ENCODE measurements around the gene ZMYND8. TPM values are rescaled to one million over a fixed set of nuclear protein-coding genes. Genes with fewer than 3 reads are reported as not detected.
"Not testable (repeated sequence)": the region's sequence is repeated elsewhere in the genome, so short reads cannot be mapped to it uniquely, and the experiment has no call there.

The ZMYND8 gene
- total RNA-seq, 1 donor from 2014 or later: 31.9 TPM

DNA sequence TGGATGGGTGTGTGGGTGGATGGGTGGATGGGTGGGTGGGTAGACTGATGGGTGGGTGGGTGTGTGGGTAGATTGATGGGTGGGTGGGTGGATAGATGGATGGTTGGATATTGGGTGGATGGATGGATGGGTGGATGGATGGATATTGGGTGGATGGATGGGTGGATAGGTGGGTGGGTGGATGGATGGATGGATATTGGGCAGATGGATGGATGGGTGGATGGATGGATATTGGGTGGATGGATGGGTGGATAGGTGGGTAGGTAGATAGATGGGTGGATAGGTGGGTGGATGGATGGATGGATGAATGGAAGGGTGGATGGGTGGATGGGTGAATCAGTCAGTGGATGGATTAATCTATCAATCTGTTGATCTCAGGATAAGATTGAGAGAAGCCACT, 177.2 kb downstream of the ZMYND8 start:
- Mint-ChIP-seq H3K9me3 (ENCODE audit: low read depth) (peaks cover 4% of the 10 kb centered on the region), H3K27me3 (ENCODE audit: low read depth) (peaks cover 6% of the 10 kb centered on the region)

DNA sequence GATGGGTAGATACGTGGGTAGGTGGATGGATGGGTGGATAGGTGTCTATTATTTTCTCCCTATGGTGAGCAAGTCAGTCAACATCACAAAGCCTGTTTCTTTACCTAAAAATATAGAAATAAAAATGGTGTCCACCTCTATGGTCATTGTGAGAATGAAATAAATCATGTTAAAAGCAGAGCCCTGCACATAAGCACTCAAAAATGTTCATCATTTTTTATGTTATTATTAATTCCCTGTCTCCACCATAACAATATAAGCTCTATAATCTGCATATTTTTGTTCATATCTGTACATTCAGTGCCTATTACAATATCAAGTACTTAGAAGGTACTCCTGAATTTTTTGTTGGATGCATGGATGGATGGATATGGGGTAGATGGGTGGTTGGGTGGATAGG, 177.6 kb downstream of the ZMYND8 start:
- H3K9me3 Mint-ChIP-seq (ENCODE audit: low read depth): peaks cover 4% of the 10 kb centered on the region
- TF ChIP-seq CTCF (IDR thresholded peaks at IDR 0.05): no peak
- H3K27ac Mint-ChIP-seq (ENCODE audit: unreplicated experiment): no peak overlapping the region
- H3K4me3 Mint-ChIP-seq (ENCODE audit: unreplicated experiment): no peak overlapping the region
- H3K27me3 Mint-ChIP-seq (ENCODE audit: low read depth): peaks cover 6% of the 10 kb centered on the region
- H3K4me1 Mint-ChIP-seq (ENCODE audit: low read depth): no peaks in the 10 kb centered on the region
- H3K36me3 Mint-ChIP-seq (ENCODE audit: low read depth): no peaks in the 10 kb centered on the region
- DNase-seq (ENCODE audit: low spot score): no peak

More for the DNA sequence above, 177.2 kb downstream of the ZMYND8 start:
- Mint-ChIP-seq H3K4me1 (ENCODE audit: low read depth) (no peaks in the 10 kb centered on the region), H3K36me3 (ENCODE audit: low read depth) (no peaks in the 10 kb centered on the region), H3K4me3 (ENCODE audit: unreplicated experiment) (no peak overlapping the region), H3K27ac (ENCODE audit: unreplicated experiment) (no peak overlapping the region)
- TF ChIP-seq CTCF (IDR thresholded peaks at IDR 0.05): no peak
- no peak for DNase-seq (ENCODE audit: low spot score)

DNA sequence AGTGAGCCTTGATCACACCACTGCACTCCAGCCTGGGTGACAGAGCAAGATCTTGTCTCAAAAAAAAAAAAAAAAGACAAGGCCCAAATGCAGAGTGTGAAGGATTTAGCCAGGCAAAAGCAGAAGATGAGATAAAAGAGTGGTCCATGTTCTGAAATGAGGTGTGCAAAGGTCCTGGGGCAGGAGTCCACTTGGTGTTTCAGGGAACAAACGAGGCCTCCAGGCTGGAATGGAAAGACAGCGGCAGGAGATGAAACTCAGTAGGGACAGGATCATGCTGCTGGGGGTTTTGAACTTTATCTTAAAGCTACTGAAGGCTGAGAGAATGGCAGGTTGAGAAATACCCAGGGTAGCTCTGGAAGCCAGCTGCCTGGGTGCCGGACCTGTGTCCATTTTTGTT, 178.2 kb downstream of the ZMYND8 start:
- no peak overlapping the region for H3K4me3 Mint-ChIP-seq (ENCODE audit: unreplicated experiment)
- no peak for DNase-seq (ENCODE audit: low spot score)
- H3K36me3 Mint-ChIP-seq (ENCODE audit: low read depth): no peaks in the 10 kb centered on the region

GRCh38 chr20:47176217-47176616, 180.3 kb downstream of the ZMYND8 start:
- not testable (repeated sequence) for H3K27me3 Mint-ChIP-seq (ENCODE audit: low read depth); H3K4me1 Mint-ChIP-seq (ENCODE audit: low read depth); H3K4me3 Mint-ChIP-seq (ENCODE audit: unreplicated experiment); H3K27ac Mint-ChIP-seq (ENCODE audit: unreplicated experiment); H3K9me3 Mint-ChIP-seq (ENCODE audit: low read depth); H3K36me3 Mint-ChIP-seq (ENCODE audit: low read depth); DNase-seq (ENCODE audit: low spot score)

More for the DNA sequence above, 178.2 kb downstream of the ZMYND8 start:
- Mint-ChIP-seq H3K9me3 (ENCODE audit: low read depth) (peaks cover 4% of the 10 kb centered on the region), H3K4me1 (ENCODE audit: low read depth) (no peaks in the 10 kb centered on the region), H3K27me3 (ENCODE audit: low read depth) (peaks cover 6% of the 10 kb centered on the region), H3K27ac (ENCODE audit: unreplicated experiment) (no peak overlapping the region)
- no peak for TF ChIP-seq CTCF (IDR thresholded peaks at IDR 0.05)

DNA sequence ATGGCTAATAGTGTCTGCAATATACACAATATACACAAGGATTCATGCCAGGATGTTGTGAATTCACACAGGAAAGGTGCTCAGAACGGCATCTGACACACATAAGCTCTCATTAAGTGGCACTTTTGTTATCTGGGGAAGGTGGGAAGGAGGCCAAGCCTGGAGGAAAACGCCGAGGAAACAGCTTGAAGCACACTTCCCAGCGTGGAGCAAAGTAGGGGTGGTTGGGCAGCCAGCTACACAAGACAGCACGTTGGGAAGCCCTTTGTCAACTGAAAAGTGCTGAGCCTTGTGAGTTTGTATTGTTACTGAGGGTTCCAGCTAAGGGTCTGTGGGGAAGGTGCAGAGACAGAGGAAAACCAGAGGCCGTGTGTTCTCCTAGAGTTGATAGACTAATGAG, 181.0 kb downstream of the ZMYND8 start:
- no peak overlapping the region for H3K27ac Mint-ChIP-seq (ENCODE audit: unreplicated experiment)
- no peak for DNase-seq (ENCODE audit: low spot score)
- no peaks in the 10 kb centered on the region for H3K36me3 Mint-ChIP-seq (ENCODE audit: low read depth)
- H3K4me1 Mint-ChIP-seq (ENCODE audit: low read depth): peaks cover 11% of the 10 kb centered on the region
- H3K27me3 Mint-ChIP-seq (ENCODE audit: low read depth): peaks cover 6% of the 10 kb centered on the region
- no peak overlapping the region for H3K4me3 Mint-ChIP-seq (ENCODE audit: unreplicated experiment)
- TF ChIP-seq CTCF (IDR thresholded peaks at IDR 0.05): no peak
- H3K9me3 Mint-ChIP-seq (ENCODE audit: low read depth): no peaks in the 10 kb centered on the region

DNA sequence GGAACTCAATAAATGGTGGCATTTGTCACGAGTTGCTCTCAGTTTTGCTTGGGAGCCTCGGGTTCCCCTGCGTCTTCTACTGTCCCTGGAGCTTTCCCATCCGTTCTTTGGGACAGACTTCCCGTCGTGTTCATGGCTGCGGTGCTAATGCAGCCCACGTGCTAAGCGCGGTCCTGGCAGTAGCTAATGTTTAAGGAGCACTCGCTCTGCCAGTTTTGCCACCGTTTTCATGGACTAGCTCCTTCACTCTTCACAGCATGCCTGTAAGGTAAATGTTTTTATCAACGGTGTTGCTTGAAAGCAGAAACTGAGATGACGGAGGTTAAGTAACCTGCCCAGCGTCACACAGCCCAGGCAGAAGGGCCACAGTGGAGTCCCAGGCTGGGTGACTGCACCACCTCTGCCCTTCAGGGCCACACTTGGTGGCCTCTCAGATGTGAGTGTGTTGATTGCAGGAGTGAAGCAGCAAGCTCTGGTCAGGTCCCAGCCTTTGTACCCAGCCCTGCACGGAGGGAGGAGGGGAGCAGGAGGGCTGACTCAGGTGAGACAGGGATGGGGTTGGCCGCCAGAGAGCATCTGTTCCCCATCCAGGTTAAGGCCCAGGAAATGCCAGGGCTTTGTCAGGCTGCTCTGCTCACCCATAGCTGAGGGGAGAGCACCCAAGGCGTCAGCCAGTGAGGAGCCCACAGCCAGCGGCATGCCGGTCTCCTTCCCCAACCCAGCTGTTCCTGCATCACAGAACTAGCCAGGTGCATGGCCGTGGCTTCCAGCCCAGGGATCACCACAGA, 181.8 kb downstream of the ZMYND8 start:
- H3K4me1 Mint-ChIP-seq (ENCODE audit: low read depth): peaks cover 12% of the 10 kb centered on the region
- H3K27ac Mint-ChIP-seq (ENCODE audit: unreplicated experiment): no peak overlapping the region
- no peaks in the 10 kb centered on the region for H3K36me3 Mint-ChIP-seq (ENCODE audit: low read depth)
- no peak for TF ChIP-seq CTCF (IDR thresholded peaks at IDR 0.05)
- DNase-seq (ENCODE audit: low spot score): no peak
- H3K27me3 Mint-ChIP-seq (ENCODE audit: low read depth): peaks cover 6% of the 10 kb centered on the region
- no peak overlapping the region for H3K4me3 Mint-ChIP-seq (ENCODE audit: unreplicated experiment)
- H3K9me3 Mint-ChIP-seq (ENCODE audit: low read depth): no peaks in the 10 kb centered on the region
